ENCODE measurements around the gene VGLL3.

VGLL3 gene

GRCh38 chr3:86930831-86931230 is 60.1 kb downstream of the VGLL3 start:
- H3K27me3 ChIP-seq (ENCODE audit: insufficient read depth, insufficient read length), result no peaks in the 10 kb centered on the region
- H3K9ac ChIP-seq (ENCODE audit: insufficient read length, low read depth), result no peak overlapping the region
- H3K9me3 ChIP-seq (ENCODE audit: insufficient read depth, low read length), result no peaks in the 10 kb centered on the region
- H3K36me3 ChIP-seq (ENCODE audit: insufficient read depth, insufficient read length, low read length), result no peaks in the 10 kb centered on the region
- H3K4me3 ChIP-seq (ENCODE audit: insufficient read length, low read depth), result no peak overlapping the region
- H3K4me1 ChIP-seq (ENCODE audit: insufficient read depth, insufficient read length), result no peaks in the 10 kb centered on the region
- no peak for DNase-seq (ENCODE audit: low read depth, low spot score)
- TF ChIP-seq YY1 (IDR thresholded peaks at IDR 0.05; ENCODE audit: insufficient read depth, insufficient read length), result no peak
- no peak for TF ChIP-seq ZNF274 (IDR thresholded peaks at IDR 0.05; ENCODE audit: low read depth, low read length)

DNA sequence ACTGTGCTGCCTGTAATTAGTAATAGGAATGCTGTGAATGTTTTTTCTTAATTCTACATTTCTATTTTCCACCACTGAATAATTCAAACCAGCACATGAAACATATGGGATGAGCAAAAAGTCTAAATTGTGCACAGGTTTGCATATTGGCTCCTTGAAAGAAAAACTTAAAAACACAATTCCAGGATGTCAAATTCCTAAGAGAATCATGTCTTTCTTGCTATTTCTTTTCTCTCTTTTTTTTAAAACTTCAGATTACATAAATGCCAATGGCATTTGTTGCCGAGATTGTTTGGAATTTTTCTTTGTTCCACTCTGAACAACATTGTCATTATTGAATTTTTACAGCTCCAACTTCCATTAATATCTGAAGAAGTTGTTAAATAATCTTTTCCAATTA is 60.8 kb downstream of the VGLL3 start:
- H3K36me3 ChIP-seq (ENCODE audit: insufficient read depth, insufficient read length, low read length), result no peaks in the 10 kb centered on the region
- H3K27me3 ChIP-seq (ENCODE audit: insufficient read depth, insufficient read length), result no peaks in the 10 kb centered on the region
- no peaks in the 10 kb centered on the region for H3K4me1 ChIP-seq (ENCODE audit: insufficient read depth, insufficient read length)
- TF ChIP-seq YY1 (IDR thresholded peaks at IDR 0.05; ENCODE audit: insufficient read depth, insufficient read length) (no peak), ZNF274 (IDR thresholded peaks at IDR 0.05; ENCODE audit: low read depth, low read length) (no peak), SUZ12 (IDR thresholded peaks at IDR 0.05; ENCODE audit: extremely low read depth, insufficient read depth, insufficient read length) (no peak)
- no peak overlapping the region for H3K9ac ChIP-seq (ENCODE audit: insufficient read length, low read depth)
- no peaks in the 10 kb centered on the region for H3K9me3 ChIP-seq (ENCODE audit: insufficient read depth, low read length)
- H3K4me3 ChIP-seq (ENCODE audit: insufficient read length, low read depth), result no peak overlapping the region
- no peak for DNase-seq (ENCODE audit: low read depth, low spot score)

DNA sequence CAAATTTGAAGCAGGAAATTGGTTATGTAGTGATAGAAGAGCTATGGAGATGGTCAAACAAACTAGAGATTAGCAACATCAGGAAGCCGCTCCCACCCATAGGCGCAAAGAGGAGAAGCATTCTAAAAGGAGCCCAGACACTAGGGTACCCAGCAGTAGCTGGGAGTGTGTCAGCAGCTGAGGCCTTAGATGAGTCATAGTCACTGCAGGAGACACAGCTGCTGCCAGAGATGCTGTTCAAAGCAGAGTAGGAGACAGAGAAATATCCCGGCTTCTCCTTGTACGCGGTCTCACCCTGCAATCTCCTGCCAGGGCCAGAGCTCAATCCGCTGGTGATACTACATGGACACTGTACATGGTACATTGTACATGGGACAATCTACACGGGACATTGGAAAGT is 61.9 kb downstream of the VGLL3 start:
- H3K9me3 ChIP-seq (ENCODE audit: insufficient read depth, low read length), result no peaks in the 10 kb centered on the region
- no peaks in the 10 kb centered on the region for H3K36me3 ChIP-seq (ENCODE audit: insufficient read depth, insufficient read length, low read length)
- H3K4me3 ChIP-seq (ENCODE audit: insufficient read length, low read depth), result no peak overlapping the region
- no peaks in the 10 kb centered on the region for H3K27me3 ChIP-seq (ENCODE audit: insufficient read depth, insufficient read length)
- TF ChIP-seq ZNF274 (IDR thresholded peaks at IDR 0.05; ENCODE audit: low read depth, low read length) (no peak), YY1 (IDR thresholded peaks at IDR 0.05; ENCODE audit: insufficient read depth, insufficient read length) (no peak), SUZ12 (IDR thresholded peaks at IDR 0.05; ENCODE audit: extremely low read depth, insufficient read depth, insufficient read length) (no peak)
- H3K4me1 ChIP-seq (ENCODE audit: insufficient read depth, insufficient read length), result no peaks in the 10 kb centered on the region
- DNase-seq (ENCODE audit: low read depth, low spot score), result no peak
- no peak overlapping the region for H3K9ac ChIP-seq (ENCODE audit: insufficient read length, low read depth)

DNA sequence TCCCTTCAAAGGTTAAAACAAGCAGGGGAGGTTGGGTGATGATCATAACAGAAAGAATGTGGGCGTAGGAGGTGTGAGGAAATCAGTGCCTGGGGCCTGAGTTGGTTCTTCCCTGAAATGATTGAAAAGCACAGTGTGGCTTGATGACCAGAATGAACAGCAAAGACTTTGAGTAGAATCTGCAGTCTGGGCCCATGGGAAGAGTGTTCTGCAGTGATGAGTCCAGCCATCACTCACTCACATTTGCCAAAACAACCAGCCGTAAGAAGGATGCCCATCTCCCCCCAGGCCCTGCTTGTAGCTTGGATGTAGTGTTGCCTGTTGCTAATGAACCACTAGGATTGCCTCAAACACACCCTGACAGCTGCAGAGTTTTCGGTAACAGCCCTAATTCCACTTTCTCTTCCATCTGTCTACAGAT is 67.9 kb downstream of the VGLL3 start:
- no peaks in the 10 kb centered on the region for H3K9me3 ChIP-seq (ENCODE audit: insufficient read depth, low read length)
- H3K27me3 ChIP-seq (ENCODE audit: insufficient read depth, insufficient read length), result no peaks in the 10 kb centered on the region
- no peaks in the 10 kb centered on the region for H3K36me3 ChIP-seq (ENCODE audit: insufficient read depth, insufficient read length, low read length)
- no peak for DNase-seq (ENCODE audit: low read depth, low spot score)
- no peak overlapping the region for H3K9ac ChIP-seq (ENCODE audit: insufficient read length, low read depth)
- no peak overlapping the region for H3K4me3 ChIP-seq (ENCODE audit: insufficient read length, low read depth)
- no peaks in the 10 kb centered on the region for H3K4me1 ChIP-seq (ENCODE audit: insufficient read depth, insufficient read length)
- no peak for TF ChIP-seq SUZ12 (IDR thresholded peaks at IDR 0.05; ENCODE audit: extremely low read depth, insufficient read depth, insufficient read length)
- TF ChIP-seq YY1 (IDR thresholded peaks at IDR 0.05; ENCODE audit: insufficient read depth, insufficient read length), result no peak
- no peak for TF ChIP-seq ZNF274 (IDR thresholded peaks at IDR 0.05; ENCODE audit: low read depth, low read length)

DNA sequence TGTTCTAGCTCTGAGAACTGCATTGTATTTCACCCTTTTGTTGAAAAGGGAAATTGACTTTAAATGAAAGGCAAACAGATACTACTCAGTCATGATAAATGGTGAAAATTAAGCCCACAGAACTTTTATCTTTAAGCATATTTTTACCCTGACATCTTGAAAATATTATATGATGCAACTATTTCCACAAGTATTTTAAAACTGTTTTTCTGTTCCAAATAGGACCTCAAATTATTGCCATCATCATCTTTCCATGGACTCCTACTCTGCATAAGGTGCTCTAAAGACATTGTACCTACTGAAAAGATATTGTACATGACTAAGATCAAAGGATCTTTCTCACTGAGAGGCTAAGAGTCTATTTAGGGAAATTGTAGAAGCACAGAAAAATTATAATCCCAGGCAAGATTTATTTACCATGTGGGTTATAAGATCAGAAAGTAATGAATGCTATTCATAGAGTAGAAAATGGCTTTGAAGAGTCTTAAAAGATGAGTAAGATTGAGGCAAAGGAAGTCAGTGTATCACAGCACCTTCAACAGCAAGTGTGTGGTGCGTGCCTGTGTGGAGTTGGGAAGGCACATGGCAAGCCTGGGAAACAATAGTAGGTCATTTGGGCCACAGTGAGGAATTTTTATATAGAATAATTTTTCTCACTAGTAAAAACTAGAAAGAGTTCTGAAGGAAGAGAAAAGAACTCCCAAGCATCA is 68.8 kb downstream of the VGLL3 start:
- Histone ChIP-seq H3K36me3 (ENCODE audit: insufficient read depth, insufficient read length, low read length) (no peaks in the 10 kb centered on the region), H3K9ac (ENCODE audit: insufficient read length, low read depth) (no peak overlapping the region), H3K4me3 (ENCODE audit: insufficient read length, low read depth) (no peak overlapping the region), H3K27me3 (ENCODE audit: insufficient read depth, insufficient read length) (no peaks in the 10 kb centered on the region), H3K4me1 (ENCODE audit: insufficient read depth, insufficient read length) (no peaks in the 10 kb centered on the region), H3K9me3 (ENCODE audit: insufficient read depth, low read length) (no peaks in the 10 kb centered on the region)
- no peak for DNase-seq (ENCODE audit: low read depth, low spot score)
- no peak for TF ChIP-seq YY1 (IDR thresholded peaks at IDR 0.05; ENCODE audit: insufficient read depth, insufficient read length)
- TF ChIP-seq SUZ12 (IDR thresholded peaks at IDR 0.05; ENCODE audit: extremely low read depth, insufficient read depth, insufficient read length), result no peak
- no peak for TF ChIP-seq ZNF274 (IDR thresholded peaks at IDR 0.05; ENCODE audit: low read depth, low read length)

GRCh38 chr3:86914670-86915069 is 76.3 kb downstream of the VGLL3 start:
- no peaks in the 10 kb centered on the region for H3K27me3 ChIP-seq (ENCODE audit: insufficient read depth, insufficient read length)
- H3K9ac ChIP-seq (ENCODE audit: insufficient read length, low read depth), result no peak overlapping the region
- H3K4me1 ChIP-seq (ENCODE audit: insufficient read depth, insufficient read length), result no peaks in the 10 kb centered on the region
- H3K9me3 ChIP-seq (ENCODE audit: insufficient read depth, low read length), result no peaks in the 10 kb centered on the region
- TF ChIP-seq ZNF274 (IDR thresholded peaks at IDR 0.05; ENCODE audit: low read depth, low read length) (no peak), SUZ12 (IDR thresholded peaks at IDR 0.05; ENCODE audit: extremely low read depth, insufficient read depth, insufficient read length) (no peak), YY1 (IDR thresholded peaks at IDR 0.05; ENCODE audit: insufficient read depth, insufficient read length) (no peak)
- no peak for DNase-seq (ENCODE audit: low read depth, low spot score)
- no peak overlapping the region for H3K4me3 ChIP-seq (ENCODE audit: insufficient read length, low read depth)
- H3K36me3 ChIP-seq (ENCODE audit: insufficient read depth, insufficient read length, low read length), result no peaks in the 10 kb centered on the region

GRCh38 chr3:86913160-86913559 is 77.8 kb downstream of the VGLL3 start:
- Histone ChIP-seq H3K9me3 (ENCODE audit: insufficient read depth, low read length) (no peaks in the 10 kb centered on the region), H3K27me3 (ENCODE audit: insufficient read depth, insufficient read length) (no peaks in the 10 kb centered on the region), H3K9ac (ENCODE audit: insufficient read length, low read depth) (no peak overlapping the region), H3K4me1 (ENCODE audit: insufficient read depth, insufficient read length) (no peaks in the 10 kb centered on the region), H3K4me3 (ENCODE audit: insufficient read length, low read depth) (no peak overlapping the region), H3K36me3 (ENCODE audit: insufficient read depth, insufficient read length, low read length) (no peaks in the 10 kb centered on the region)
- TF ChIP-seq ZNF274 (IDR thresholded peaks at IDR 0.05; ENCODE audit: low read depth, low read length) (no peak), YY1 (IDR thresholded peaks at IDR 0.05; ENCODE audit: insufficient read depth, insufficient read length) (no peak), SUZ12 (IDR thresholded peaks at IDR 0.05; ENCODE audit: extremely low read depth, insufficient read depth, insufficient read length) (no peak)
- no peak for DNase-seq (ENCODE audit: low read depth, low spot score)
